HG02759 (cell line): ENCODE measurements around the gene NRBF2.
"Not testable (repeated sequence)": the region's sequence is repeated elsewhere in the genome, so short reads cannot be mapped to it uniquely, and the experiment has no call there.

Experiments
- ATAC-seq: cut with Tn5 transposase; IDR thresholded peaks from one replicate; pipeline ENCODE4 v1.9.1; 2021; ENCODE audit warnings: mild to moderate bottlenecking, moderate library complexity; ENCODE audit not compliant: unreplicated experiment

The NRBF2 gene

GRCh38 chr10:63133056-63133820, at the start of gene NRBF2:
Gene NRBF2, plus strand, starts transcription at chr10:63133328. Its CDS starts 143 bp downstream, at chr10:63133471.
- peak; percentile 97 for ATAC-seq

GRCh38 chr10:63083406-63083805, 49.7 kb upstream of the NRBF2 start:
- not testable (repeated sequence) for ATAC-seq

- ATAC-seq = peak; percentile 83
Observed at GRCh38 chr10:63083904-63084689, 49.0 kb upstream of the NRBF2 start.

GRCh38 chr10:63084690-63085382, 48.3 kb upstream of the NRBF2 start:
- ATAC-seq = no peak

DNA sequence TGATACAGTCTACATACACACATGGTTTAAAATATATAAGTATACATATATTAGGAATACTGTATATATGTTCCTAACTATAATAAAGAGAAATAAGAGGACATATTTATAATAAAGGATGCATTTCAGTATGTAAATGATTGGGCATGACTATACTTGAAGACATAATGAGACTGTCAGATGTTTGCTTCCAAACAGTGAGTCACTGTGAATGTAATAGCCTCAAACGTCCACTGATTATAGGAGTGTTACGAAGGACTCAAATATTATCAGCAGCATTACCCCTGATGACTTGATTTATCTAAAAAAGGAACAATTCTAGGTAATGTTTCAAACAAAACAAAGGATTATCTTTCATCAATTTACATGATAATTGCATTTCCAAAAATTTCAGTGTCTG, 39.9 kb upstream of the NRBF2 start:
- no peak for ATAC-seq

DNA sequence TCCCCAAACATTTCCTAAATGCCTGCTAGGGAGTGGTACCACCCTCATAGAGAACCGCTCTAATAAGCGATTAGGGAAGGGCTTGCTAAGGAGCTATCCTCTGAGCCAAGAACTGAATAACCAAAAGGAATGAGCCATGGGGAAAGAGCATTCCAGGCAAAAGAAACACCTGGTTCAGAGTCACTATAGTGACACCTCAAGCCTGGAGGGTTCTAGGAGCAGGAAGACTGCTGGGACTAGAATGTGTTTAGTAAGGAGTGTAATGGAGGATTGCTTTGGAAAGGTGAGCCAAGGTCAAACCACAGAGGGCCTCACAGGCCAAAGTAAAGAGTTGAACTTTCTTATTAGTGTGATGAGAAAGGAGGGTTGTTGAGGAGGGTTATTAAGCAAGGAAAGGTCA, 38.7 kb upstream of the NRBF2 start:
- no peak for ATAC-seq

GRCh38 chr10:63094881-63095280, 38.2 kb upstream of the NRBF2 start:
- no peak for ATAC-seq

DNA sequence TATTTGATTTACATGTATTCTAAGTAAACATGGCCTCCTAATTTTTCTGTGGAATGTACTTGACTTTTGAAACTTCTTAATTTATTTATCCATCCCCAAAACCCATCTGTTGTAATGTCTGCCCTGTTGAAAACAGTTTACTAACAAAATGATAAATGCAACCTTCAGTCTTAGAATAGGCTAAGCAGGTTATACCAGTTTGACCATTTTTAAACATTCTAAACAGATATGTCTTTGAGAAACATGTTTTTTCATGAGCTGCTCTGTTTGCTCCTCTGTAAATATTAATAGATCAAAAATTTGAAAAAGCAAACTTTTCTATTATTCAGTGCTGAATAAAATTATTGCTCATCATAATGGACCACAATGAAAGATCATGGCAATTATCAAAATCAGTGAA, 33.4 kb upstream of the NRBF2 start:
- ATAC-seq = no peak

DNA sequence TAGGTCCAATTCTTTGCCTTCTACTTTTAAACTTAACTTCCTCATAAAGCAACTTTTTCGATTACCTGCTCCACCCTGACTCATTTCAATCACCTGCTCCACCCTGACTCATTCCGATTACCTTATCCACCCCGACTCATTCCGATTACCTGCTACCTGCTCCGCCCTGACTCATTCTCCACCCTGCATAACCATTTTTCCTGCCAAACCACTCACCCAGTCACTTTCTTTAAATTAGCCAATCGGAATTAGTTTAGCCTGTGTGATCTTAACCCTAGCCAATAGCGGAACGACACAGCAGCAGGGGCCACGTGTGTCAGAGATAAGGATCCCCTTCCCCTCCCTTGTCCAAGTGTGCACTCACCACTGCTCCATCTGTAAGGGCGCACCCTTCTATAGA, 32.0 kb upstream of the NRBF2 start:
- ATAC-seq = not testable (repeated sequence)

- ATAC-seq = not testable (repeated sequence)
Observed at GRCh38 chr10:63102279-63102883, 30.7 kb upstream of the NRBF2 start.

GRCh38 chr10:63103178-63103577, 29.9 kb upstream of the NRBF2 start:
- not testable (repeated sequence) for ATAC-seq

DNA sequence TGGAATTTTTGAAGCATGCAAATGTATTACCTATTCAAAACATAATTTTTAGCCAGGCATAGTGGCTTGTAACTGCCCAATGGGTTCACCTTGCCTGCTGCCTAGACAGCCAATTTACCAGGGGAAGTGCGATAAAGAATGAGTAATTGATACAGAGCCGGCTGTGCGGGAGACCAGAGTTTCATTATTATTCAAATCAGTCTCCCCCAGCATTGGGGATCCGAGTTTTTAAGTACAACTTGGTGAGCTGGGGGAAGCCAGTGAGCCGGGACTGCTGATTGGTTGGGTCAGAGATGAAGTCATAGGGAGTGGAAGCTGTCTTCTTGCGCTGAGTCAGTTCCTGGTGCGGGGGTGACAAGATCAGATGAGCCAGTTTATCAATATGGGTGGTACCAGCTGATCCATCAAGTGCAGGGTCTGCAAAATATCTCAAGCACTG, 29.1 kb upstream of the NRBF2 start:
- ATAC-seq = no peak

GRCh38 chr10:63105225-63106110, 27.7 kb upstream of the NRBF2 start:
- ATAC-seq = no peak

GRCh38 chr10:63106111-63106755, 26.9 kb upstream of the NRBF2 start:
- no peak for ATAC-seq

- ATAC-seq = no peak
Observed at GRCh38 chr10:63107943-63108437, 25.1 kb upstream of the NRBF2 start.

DNA sequence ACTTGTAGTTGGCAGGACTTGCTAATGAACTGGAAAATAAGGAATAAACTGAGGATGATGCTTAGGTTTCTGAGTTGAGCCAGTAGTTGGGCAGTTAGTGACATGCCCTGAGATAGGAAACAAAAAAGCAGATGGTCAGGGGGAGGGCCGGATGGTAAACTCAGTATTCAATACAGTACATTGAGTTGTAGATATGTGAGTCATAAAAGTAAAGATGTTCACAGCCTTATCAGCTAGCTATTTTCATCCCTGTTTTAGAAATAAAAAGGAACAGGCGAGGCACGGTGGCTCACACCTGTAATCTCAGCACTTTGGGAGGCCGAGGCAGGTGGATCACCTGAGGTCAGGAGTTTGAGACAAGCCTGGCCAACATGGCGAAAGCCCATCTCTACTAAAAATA, 22.2 kb upstream of the NRBF2 start:
- ATAC-seq = no peak

DNA sequence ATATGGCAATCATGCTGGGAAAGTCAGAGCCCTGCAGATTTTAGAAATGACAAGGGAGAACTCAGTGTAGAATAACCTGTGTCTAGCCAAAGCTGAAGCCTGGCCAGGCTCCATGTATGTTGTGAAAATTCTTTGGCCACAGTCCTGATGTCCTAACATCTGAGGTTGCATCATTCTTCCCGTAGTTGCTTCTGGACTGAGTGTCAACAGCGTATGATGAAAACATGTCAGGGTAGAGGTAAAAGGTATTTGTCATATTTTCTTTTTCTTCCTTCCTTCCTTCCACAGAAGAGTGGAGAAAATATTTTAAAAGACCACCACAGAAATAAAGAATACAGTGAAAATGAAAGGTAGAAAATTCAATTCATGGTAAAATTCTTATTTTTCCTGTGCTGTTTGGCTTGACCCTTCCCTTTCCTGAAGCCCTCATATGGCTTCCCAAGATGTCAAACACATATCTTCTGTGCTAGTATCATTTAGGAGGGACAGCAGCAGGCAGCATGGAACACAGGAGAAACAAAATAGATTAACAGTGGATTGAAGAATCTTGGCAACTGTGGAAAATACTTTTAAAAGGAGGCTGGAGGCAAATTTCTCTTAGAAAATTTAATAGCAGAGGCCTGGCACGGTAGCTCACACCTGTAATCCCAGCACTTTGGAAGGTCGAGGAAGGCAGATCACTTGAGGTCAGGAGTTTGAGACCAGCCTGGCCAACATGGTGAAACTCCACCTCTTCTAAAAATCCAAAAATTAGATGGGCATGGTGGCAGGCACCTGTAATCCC, 18.9 kb upstream of the NRBF2 start:
- ATAC-seq = no peak

DNA sequence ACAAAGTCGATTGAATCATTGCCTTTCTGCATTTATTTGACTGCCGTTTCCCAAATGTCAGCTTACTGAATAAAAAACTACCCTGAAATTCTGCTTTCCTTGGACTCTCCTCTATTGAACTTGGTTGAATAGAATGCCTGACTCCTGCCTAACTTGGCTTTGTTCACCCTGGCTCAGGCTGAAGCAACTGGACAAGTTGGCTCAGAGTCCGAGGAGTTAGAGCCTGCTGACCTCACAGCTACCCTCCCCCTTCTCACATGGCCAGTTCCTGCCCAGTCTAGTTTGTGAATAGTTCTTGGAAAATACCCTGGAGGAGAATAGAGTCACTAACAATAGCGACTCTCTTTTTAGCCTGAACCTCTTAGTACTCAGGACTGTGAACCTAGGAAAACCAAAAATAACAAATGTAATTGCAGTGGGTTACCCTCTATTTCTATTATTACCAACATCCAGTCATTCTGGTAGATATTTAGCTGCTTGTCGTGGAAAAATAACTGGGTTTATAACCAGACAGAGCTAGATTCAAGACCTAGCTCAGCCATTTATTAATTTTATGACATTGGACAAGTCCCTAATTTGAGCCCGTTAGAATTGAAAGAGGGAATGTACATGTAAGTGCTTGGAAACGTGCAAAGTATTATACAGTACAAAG, 17.3 kb upstream of the NRBF2 start:
- no peak for ATAC-seq
